K562 (cell line): ENCODE measurements around the gene FGF11. TPM values are rescaled to one million over a fixed set of nuclear protein-coding genes. Genes with fewer than 3 reads are reported as not detected.

Experiments
- ATAC-seq: fragments of 200-7000 bp; cut with Tn5 transposase; 3 replicates; pipeline ENCODE4 v1.9.1; 2020; ENCODE audit warnings: moderate library complexity
- BruUV-seq: library from RNA; stranded (reverse); fragments of 400-500 nt; replicated peaks from 2 replicates; lab custom pipeline; 2021; lab: Mats Ljungman, UMichigan
- CTCF ChIA-PET: fragments of 300-600 bp; formaldehyde crosslinking; extraction: SDS; loops from one replicate; lab custom pipeline; 2021; ENCODE audit warnings: low intra/inter-chr PET ratio; lab: Yijun Ruan, JAX
- POLR2A ChIA-PET: fragments of 300-600, 350-650 bp; sonication (Branson Sonifier 250); formaldehyde crosslinking; extraction: SDS; loops from one replicate; lab custom pipeline; 2021; ENCODE audit warnings: antibody characterized with exemption, inconsistent platforms; lab: Yijun Ruan, JAX
- DNase-seq, 4 experiments: peaks; one replicate each; pipeline versions ENCODE4 v3.0.0 to v3.0.0-alpha.2; 2011 to 2018; ENCODE audit warnings: low spot score in 3 of 4, mixed read lengths in 3 of 4; ENCODE audit errors: extremely low read depth in 1 of 4
- FAIRE-seq: peaks from 2 replicates; lab custom pipeline; 2011; peaks lifted over from hg19 to GRCh38; lab: Jason Lieb, UNC
- H2AFZ ChIP-seq: 2 replicates; pipeline ENCODE4 v1.6.0; 2011; ENCODE audit warnings: low read depth, low read length, control low read depth, inconsistent platforms
- H3K27ac ChIP-seq: fragments of 200-600 bp; 3 replicates; pipeline ENCODE4 v1.8.0; 2011; ENCODE audit warnings: low read depth, mild to moderate bottlenecking, control low read depth, inconsistent platforms, low read length, moderate library complexity, mixed read lengths; ENCODE audit errors: extremely low read depth
- H3K27me3 ChIP-seq, 2 experiments: fragments of 300-600 bp in 1 of 2; 2 replicates in 1 of 2; 3 replicates in 1 of 2; pipeline versions ENCODE4 v1.6.0 to v1.8.0; 2011; ENCODE audit warnings: inconsistent platforms in 2 of 2, low read length in 2 of 2, mild to moderate bottlenecking in 1 of 2, mixed read lengths in 1 of 2, moderate library complexity in 1 of 2; ENCODE audit not compliant: control insufficient read depth in 2 of 2, insufficient read depth in 2 of 2
- H3K36me3 ChIP-seq: fragments of 300-600 bp; 3 replicates; pipeline ENCODE4 v1.8.0; 2011; ENCODE audit warnings: mild to moderate bottlenecking, low read length, inconsistent platforms; ENCODE audit not compliant: control insufficient read depth, insufficient read depth
- H3K4me1 ChIP-seq, 2 experiments: fragments of 200-600 bp in 1 of 2; replicated peaks in 1 of 2; 2 replicates in 1 of 2; 3 replicates in 1 of 2; pipeline versions ENCODE4 v1.5.1 to v1.8.0; 2011; ENCODE audit warnings: inconsistent platforms in 2 of 2, low read length in 2 of 2, mild to moderate bottlenecking in 1 of 2, mixed read lengths in 1 of 2, moderate library complexity in 1 of 2; ENCODE audit not compliant: control insufficient read depth in 2 of 2, insufficient read depth in 2 of 2
- H3K4me2 ChIP-seq: 2 replicates; pipeline ENCODE4 v1.6.1; 2011; ENCODE audit warnings: low read length, control low read depth, inconsistent platforms, mixed read lengths; ENCODE audit not compliant: insufficient read depth
- H3K4me3 ChIP-seq: fragments of 200-600 bp; sonication (generic), shearing (Covaris generic); 2 replicates; pipeline ENCODE4 v1.5.1; 2016; ENCODE audit warnings: control low read depth, inconsistent platforms
- H3K79me2 ChIP-seq: fragments of 200-600 bp; 3 replicates; pipeline ENCODE4 v1.8.0; 2011; ENCODE audit warnings: low read length, inconsistent platforms; ENCODE audit not compliant: control insufficient read depth, insufficient read depth
- H3K9ac ChIP-seq, 2 experiments: 2 replicates each; pipeline versions ENCODE4 v1.6.0 to v1.6.1; 2011; ENCODE audit warnings: low read depth in 2 of 2, low read length in 2 of 2, control low read depth in 1 of 2, inconsistent platforms in 1 of 2, mild to moderate bottlenecking in 1 of 2, mixed read lengths in 1 of 2; ENCODE audit not compliant: insufficient read depth in 1 of 2
- H3K9me1 ChIP-seq: one replicate; pipeline ENCODE4 v1.6.0; 2011; ENCODE audit warnings: inconsistent platforms, mild to moderate bottlenecking, low read length, moderate library complexity; ENCODE audit not compliant: control insufficient read depth, insufficient read depth
- H3K9me3 ChIP-seq: replicated peaks from 2 replicates; pipeline ENCODE4 v1.5.1; 2011; ENCODE audit warnings: low read depth, low read length, inconsistent platforms; ENCODE audit not compliant: control insufficient read depth, insufficient read depth
- H4K20me1 ChIP-seq: replicated peaks from 2 replicates; pipeline ENCODE4 v1.6.1; 2011; ENCODE audit warnings: low read length, inconsistent platforms, mixed read lengths; ENCODE audit not compliant: control insufficient read depth, insufficient read depth
- BRCA1 ChIP-seq, 2 experiments: fragments of 450-650 bp in 1 of 2; sonication (generic) in 1 of 2; formaldehyde crosslinking in 1 of 2; IDR thresholded peaks; 2 replicates each; pipeline versions ENCODE4 v1.5.0 to v1.6.1; 2017 to 2020; ENCODE audit warnings: mild to moderate bottlenecking in 1 of 2, missing genetic modification reagents in 1 of 2
- HNRNPL ChIP-seq: fragments of 200-400 bp; formaldehyde crosslinking; IDR thresholded peaks from 2 replicates; pipeline ENCODE4 v1.6.1; 2017; ENCODE audit warnings: low read depth, mild to moderate bottlenecking, low read length
- KDM5B ChIP-seq: fragments of 200-600 bp; sonication (generic); IDR thresholded peaks from 2 replicates; pipeline ENCODE4 v1.6.1; 2012; ENCODE audit warnings: low read depth, mild to moderate bottlenecking, moderate library complexity, low read length, control low read depth, inconsistent platforms; ENCODE audit not compliant: insufficient replicate concordance
- KLF1 ChIP-seq: fragments of 450-650 bp; IDR thresholded peaks from 2 replicates; pipeline ENCODE4 v1.6.1; 2016; ENCODE audit warnings: missing genetic modification characterization, missing compliant biosample characterization
- MEF2A ChIP-seq: IDR thresholded peaks from 2 replicates; pipeline ENCODE4 v1.6.1; 2011; ENCODE audit warnings: low read depth, mild to moderate bottlenecking, low read length, moderate library complexity; ENCODE audit not compliant: control insufficient read depth
- U2AF2 ChIP-seq: fragments of 200-400 bp; formaldehyde crosslinking; optimal IDR thresholded peaks from 2 replicates; pipeline ENCODE3; 2017; ENCODE audit warnings: low read depth, mild to moderate bottlenecking, low read length
- ZFX ChIP-seq: sonication (generic); formaldehyde crosslinking; IDR thresholded peaks from 2 replicates; pipeline ENCODE4 v1.8.0; 2022; ENCODE audit warnings: mild to moderate bottlenecking, missing genetic modification reagents, moderate library complexity
- WGBS: fragments of 100-300 bp; shearing (Covaris generic); methylation state at CpG from one replicate; pipeline ENCODE4 v1.1.6; 2016; ENCODE audit warnings: low coverage, mixed read lengths; ENCODE audit not compliant: insufficient coverage; ENCODE audit errors: missing lambda C conversion rate; 5-methylcytosine and 5-hydroxymethylcytosine counted together
- in situ Hi-C: fragments of 300-500 bp; cut with MboI; formaldehyde crosslinking; loops from 4 replicates; pipeline ENCODE4 v1.15.0; 2018; ENCODE audit warnings: inconsistent platforms, mixed read lengths
- intact Hi-C: fragments of 100-400 bp; cut with micrococcal nuclease; formaldehyde crosslinking; loops from 2 replicates; pipeline ENCODE4 v1.14.2; 2022
- polyA plus RNA-seq, 8 experiments: library from polyadenylated mRNA; depleted of rRNA in 4 of 8; stranded (reverse) in 5 of 8; unstranded in 3 of 8; fragments of >200 nt; fragmentation: Nextera tagmentation in 2 of 8; fragmentation: Illumina TruSeq in 1 of 8; extraction: Ambion mirVana in 2 of 8; extraction: Trizol in 1 of 8; gene quantifications; 2 replicates each; pipeline versions ENCODE4 v1.2.1 to v1.2.3, GENCODE V29; 2011 to 2014; ENCODE audit warnings: inconsistent platforms in 1 of 8, missing spikeins in 1 of 8
- total RNA-seq, 7 experiments: library from RNA; depleted of rRNA in 6 of 7; stranded (reverse); fragments of >200 nt in 6 of 7; fragmentation: Illumina TruSeq in 2 of 7; extraction: Trizol in 2 of 7; gene quantifications; 2 replicates each; pipeline versions ENCODE4 v1.2.1 to v1.2.3, GENCODE V29; 2011 to 2021; ENCODE audit warnings: low replicate concordance in 1 of 7
- TF ChIP-seq, protein P1 (sequence below): sonication (generic); formaldehyde crosslinking; IDR thresholded peaks from 2 replicates; pipeline ENCODE4 v1.8.1; 2023; ENCODE audit warnings: missing genetic modification reagents, mild to moderate bottlenecking, borderline replicate concordance
- TF ChIP-seq, protein P2 (sequence below), 2 experiments: fragments of 450-650 bp in 1 of 2; sonication (generic) in 1 of 2; formaldehyde crosslinking in 1 of 2; IDR thresholded peaks in 1 of 2; conservative IDR thresholded peaks in 1 of 2; 2 replicates each; pipeline versions ENCODE4 v1.6.1 to v1.8.1; 2016 to 2023; ENCODE audit warnings: mild to moderate bottlenecking in 2 of 2, moderate library complexity in 2 of 2, inconsistent platforms in 1 of 2, missing genetic modification reagents in 1 of 2
- TF ChIP-seq, protein P3 (sequence below): fragments of 450-650 bp; IDR thresholded peaks from 2 replicates; pipeline ENCODE4 v1.6.1; 2016; ENCODE audit warnings: borderline replicate concordance

FGF11 gene
- total and polyA plus RNA-seq, 9 of the 15 experiments (the other 6 are each of a cell fraction or from before 2014, with no cell fraction given), result 1.2 to 7.5 (median 3.0) TPM

DNA sequence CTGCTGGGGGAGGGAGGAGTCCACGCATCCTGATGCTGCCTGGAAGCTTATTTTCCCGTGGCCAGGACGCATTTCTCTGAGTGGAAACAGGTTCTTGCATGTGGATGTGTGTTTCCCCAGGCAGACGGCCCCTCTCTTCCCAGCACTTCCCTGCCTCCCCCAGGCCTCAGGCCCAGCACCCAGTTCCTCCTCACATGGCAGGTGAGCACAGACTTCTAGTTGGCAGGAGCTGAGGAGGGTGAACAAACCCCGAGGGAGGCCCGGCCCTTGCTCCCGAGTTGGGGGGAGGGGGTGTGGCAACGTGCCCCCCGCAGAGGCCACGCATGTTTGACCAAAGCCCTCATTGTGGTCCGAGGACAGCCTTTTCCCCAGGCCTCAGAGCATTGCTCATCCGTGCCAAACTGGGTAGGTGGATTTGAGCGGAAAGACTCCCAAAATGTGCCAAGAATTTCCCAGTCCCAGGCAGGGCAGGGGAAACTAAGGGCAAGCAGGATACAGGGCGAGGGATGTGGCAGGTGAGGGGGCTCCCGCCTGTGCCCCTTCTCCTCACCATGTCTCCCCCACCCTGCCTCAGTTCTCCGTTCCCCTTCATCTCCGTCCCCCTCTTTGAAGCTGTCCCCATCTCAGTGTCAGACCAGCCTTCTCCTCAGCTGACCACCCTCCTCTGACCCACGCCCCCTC is 20.7 kb upstream of the FGF11 start:
- POLR2A ChIA-PET, result interaction anchor here (1.0 kb wide), 1 partner anchor 14 kb away, joined by 4 read pairs; the partner anchor contains the start of gene TMEM256
- no peak for TF ChIP-seq KLF1 (tag)
- no peak for TF ChIP-seq HNRNPL
- no peak for TF ChIP-seq KDM5B
- TF ChIP-seq ZFX, result no peak
- no peak for TF ChIP-seq BRCA1 (IDR thresholded peaks at IDR 0.05)
- TF ChIP-seq BRCA1 (CRISPR knock-in tag; IDR thresholded peaks at IDR 0.05), result no peak
- no peak for TF ChIP-seq MEF2A
- TF ChIP-seq, protein P1, sequence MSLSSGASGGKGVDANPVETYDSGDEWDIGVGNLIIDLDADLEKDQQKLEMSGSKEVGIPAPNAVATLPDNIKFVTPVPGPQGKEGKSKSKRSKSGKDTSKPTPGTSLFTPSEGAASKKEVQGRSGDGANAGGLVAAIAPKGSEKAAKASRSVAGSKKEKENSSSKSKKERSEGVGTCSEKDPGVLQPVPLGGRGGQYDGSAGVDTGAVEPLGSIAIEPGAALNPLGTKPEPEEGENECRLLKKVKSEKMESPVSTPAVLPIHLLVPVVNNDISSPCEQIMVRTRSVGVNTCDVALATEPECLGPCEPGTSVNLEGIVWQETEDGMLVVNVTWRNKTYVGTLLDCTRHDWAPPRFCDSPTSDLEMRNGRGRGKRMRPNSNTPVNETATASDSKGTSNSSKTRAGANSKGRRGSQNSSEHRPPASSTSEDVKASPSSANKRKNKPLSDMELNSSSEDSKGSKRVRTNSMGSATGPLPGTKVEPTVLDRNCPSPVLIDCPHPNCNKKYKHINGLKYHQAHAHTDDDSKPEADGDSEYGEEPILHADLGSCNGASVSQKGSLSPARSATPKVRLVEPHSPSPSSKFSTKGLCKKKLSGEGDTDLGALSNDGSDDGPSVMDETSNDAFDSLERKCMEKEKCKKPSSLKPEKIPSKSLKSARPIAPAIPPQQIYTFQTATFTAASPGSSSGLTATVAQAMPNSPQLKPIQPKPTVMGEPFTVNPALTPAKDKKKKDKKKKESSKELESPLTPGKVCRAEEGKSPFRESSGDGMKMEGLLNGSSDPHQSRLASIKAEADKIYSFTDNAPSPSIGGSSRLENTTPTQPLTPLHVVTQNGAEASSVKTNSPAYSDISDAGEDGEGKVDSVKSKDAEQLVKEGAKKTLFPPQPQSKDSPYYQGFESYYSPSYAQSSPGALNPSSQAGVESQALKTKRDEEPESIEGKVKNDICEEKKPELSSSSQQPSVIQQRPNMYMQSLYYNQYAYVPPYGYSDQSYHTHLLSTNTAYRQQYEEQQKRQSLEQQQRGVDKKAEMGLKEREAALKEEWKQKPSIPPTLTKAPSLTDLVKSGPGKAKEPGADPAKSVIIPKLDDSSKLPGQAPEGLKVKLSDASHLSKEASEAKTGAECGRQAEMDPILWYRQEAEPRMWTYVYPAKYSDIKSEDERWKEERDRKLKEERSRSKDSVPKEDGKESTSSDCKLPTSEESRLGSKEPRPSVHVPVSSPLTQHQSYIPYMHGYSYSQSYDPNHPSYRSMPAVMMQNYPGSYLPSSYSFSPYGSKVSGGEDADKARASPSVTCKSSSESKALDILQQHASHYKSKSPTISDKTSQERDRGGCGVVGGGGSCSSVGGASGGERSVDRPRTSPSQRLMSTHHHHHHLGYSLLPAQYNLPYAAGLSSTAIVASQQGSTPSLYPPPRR (CRISPR knock-in tag), result no peak
- TF ChIP-seq, protein P2, sequence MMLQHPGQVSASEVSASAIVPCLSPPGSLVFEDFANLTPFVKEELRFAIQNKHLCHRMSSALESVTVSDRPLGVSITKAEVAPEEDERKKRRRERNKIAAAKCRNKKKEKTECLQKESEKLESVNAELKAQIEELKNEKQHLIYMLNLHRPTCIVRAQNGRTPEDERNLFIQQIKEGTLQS (IDR thresholded peaks at IDR 0.05), result no peak
- TF ChIP-seq, protein P2 (CRISPR knock-in tag; conservative IDR thresholded peaks at IDR 0.05), result no peak
- TF ChIP-seq U2AF2, result no peak
- TF ChIP-seq, protein P3, sequence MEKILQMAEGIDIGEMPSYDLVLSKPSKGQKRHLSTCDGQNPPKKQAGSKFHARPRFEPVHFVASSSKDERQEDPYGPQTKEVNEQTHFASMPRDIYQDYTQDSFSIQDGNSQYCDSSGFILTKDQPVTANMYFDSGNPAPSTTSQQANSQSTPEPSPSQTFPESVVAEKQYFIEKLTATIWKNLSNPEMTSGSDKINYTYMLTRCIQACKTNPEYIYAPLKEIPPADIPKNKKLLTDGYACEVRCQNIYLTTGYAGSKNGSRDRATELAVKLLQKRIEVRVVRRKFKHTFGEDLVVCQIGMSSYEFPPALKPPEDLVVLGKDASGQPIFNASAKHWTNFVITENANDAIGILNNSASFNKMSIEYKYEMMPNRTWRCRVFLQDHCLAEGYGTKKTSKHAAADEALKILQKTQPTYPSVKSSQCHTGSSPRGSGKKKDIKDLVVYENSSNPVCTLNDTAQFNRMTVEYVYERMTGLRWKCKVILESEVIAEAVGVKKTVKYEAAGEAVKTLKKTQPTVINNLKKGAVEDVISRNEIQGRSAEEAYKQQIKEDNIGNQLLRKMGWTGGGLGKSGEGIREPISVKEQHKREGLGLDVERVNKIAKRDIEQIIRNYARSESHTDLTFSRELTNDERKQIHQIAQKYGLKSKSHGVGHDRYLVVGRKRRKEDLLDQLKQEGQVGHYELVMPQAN, result no peak

More for the DNA sequence above, 20.7 kb upstream of the FGF11 start:
- DNase-seq (no peak), ATAC-seq (no peak), FAIRE-seq (no peak)
- H3K27ac ChIP-seq, result no peak overlapping the region
- BruUV-seq, result no TSS peak
- H3K4me2 ChIP-seq, result no peak overlapping the region
- 29% methylated on average over 13 of the region's 18 CpGs for WGBS
- in situ Hi-C loops, result no loop called here
- no peak overlapping the region for H3K9ac ChIP-seq
- H3K4me3 ChIP-seq, result no peak overlapping the region
- H3K9me1 ChIP-seq, result no peaks in the 10 kb centered on the region
- no peaks in the 10 kb centered on the region for H3K36me3 ChIP-seq
- H3K79me2 ChIP-seq, result no peaks in the 10 kb centered on the region
- H3K9me3 ChIP-seq, result no peaks in the 10 kb centered on the region
- peaks cover 0 to 10% of the 10 kb centered on the region in 2 experiments; a peak in 2 of 5 replicates for H3K4me1 ChIP-seq
- CTCF ChIA-PET, result no interaction called here
- no peaks in the 10 kb centered on the region for H4K20me1 ChIP-seq
- H2AFZ ChIP-seq, result no peak overlapping the region
- intact Hi-C loops, result no loop called here
- no peaks in the 10 kb centered on the region for H3K27me3 ChIP-seq
